Stimulated activated naive CD8-positive, alpha-beta T cell treated with anti-CD3 and anti-CD28 coated beads, Interleukin-15, Interleukin-2, amounts not matched to agents 100 ng/mL and 50 ng/mL, for 24 hours (primary cell): ENCODE data around the gene OPRM1.

Experiments used
- H3K27ac Mint-ChIP-seq: one replicate; pipeline ENCODE4 v1.8.0; 2021; ENCODE audit warnings: mild to moderate bottlenecking, mixed read lengths
- H3K27me3 Mint-ChIP-seq: one replicate; pipeline ENCODE4 v1.8.0; 2021; ENCODE audit warnings: mixed read lengths
- H3K36me3 Mint-ChIP-seq: one replicate; pipeline ENCODE4 v1.8.0; 2021; ENCODE audit warnings: low read depth, mixed read lengths
- H3K4me1 Mint-ChIP-seq: one replicate; pipeline ENCODE4 v1.8.0; 2021; ENCODE audit warnings: low read depth, mixed read lengths
- H3K4me3 Mint-ChIP-seq: one replicate; pipeline ENCODE4 v1.8.0; 2021; ENCODE audit warnings: mild to moderate bottlenecking, mixed read lengths
- H3K9me3 Mint-ChIP-seq: one replicate; pipeline ENCODE4 v1.8.0; 2021; ENCODE audit warnings: mixed read lengths

The OPRM1 gene

DNA sequence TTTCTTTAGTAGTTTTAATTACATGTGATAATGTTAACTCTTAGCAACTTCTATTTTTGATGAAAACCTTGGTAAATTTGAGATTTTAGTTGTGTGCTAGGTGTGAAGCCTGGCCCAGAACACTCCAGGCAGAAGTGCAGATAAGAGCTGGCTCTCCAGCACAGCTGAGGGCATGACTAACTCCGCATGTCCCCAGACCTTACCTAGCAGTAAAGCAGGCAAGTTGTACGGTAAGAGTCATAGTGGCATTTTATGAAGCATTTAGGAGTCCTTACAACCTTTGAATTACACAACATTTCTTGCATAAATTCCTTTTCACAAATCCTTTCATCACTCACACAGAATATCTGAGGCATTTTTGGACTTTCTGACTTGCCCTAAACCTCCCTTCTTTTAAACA, 67.2 kb downstream of the OPRM1 start:
- peaks cover 13% of the 10 kb centered on the region for H3K27me3 Mint-ChIP-seq
- H3K4me3 Mint-ChIP-seq, result no peak overlapping the region
- no peaks in the 10 kb centered on the region for H3K9me3 Mint-ChIP-seq
- H3K27ac Mint-ChIP-seq, result no peak overlapping the region
- no peaks in the 10 kb centered on the region for H3K4me1 Mint-ChIP-seq
- H3K36me3 Mint-ChIP-seq, result no peaks in the 10 kb centered on the region

DNA sequence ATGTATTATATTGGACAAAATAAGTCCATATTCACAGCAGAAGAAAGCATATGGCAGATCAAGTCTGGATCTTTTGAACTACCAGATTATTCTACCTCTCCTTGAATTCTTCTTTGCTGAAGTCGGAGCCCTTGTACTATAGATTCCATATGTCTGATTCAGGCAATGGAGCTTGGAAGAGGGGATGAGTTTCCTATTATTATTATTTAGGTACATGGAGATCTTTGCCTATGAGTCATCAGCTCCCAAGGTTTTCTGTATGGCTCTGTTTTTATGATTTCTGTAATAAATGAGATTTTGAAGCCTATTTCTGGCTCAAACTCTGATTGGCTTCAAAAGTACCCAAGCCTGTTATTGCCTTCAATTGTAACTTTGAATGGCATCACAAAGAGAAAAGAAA, 72.0 kb downstream of the OPRM1 start:
- no peaks in the 10 kb centered on the region for H3K9me3 Mint-ChIP-seq
- no peaks in the 10 kb centered on the region for H3K4me1 Mint-ChIP-seq
- no peaks in the 10 kb centered on the region for H3K36me3 Mint-ChIP-seq
- peaks cover 3% of the 10 kb centered on the region for H3K27me3 Mint-ChIP-seq
- no peak overlapping the region for H3K4me3 Mint-ChIP-seq
- no peak overlapping the region for H3K27ac Mint-ChIP-seq

DNA sequence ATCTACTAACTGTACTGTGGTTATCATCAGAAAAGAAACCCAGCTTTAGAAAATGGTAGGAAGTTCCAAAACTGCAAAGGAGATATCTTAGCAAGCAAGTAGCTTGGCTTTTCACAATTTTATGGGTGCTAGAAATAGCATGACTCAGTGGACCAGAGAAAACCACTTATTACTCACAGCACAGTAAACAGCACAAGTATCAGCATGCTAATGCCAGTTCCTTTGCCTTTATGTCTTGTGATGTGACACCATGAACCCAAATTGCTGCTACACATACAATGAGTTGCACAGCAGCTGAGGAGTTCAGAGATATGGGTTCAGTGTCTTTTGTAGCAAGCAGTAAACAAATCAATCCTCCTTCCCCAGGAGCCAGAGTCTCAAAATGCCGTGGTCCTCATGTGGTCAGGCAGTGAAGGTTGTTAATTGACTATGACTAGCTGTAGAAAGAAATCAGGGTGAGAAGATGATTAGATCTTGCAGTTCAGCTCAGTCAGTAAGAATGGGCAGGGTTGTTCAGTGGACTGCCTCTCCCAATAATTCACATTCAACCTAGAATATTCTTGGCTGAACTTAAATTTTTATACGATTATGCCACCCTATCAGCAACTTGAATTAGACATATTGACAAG, 73.3 kb downstream of the OPRM1 start:
- Mint-ChIP-seq H3K4me3 (no peak overlapping the region), H3K9me3 (no peaks in the 10 kb centered on the region), H3K27me3 (no peaks in the 10 kb centered on the region), H3K4me1 (no peaks in the 10 kb centered on the region), H3K27ac (no peak overlapping the region), H3K36me3 (no peaks in the 10 kb centered on the region)

DNA sequence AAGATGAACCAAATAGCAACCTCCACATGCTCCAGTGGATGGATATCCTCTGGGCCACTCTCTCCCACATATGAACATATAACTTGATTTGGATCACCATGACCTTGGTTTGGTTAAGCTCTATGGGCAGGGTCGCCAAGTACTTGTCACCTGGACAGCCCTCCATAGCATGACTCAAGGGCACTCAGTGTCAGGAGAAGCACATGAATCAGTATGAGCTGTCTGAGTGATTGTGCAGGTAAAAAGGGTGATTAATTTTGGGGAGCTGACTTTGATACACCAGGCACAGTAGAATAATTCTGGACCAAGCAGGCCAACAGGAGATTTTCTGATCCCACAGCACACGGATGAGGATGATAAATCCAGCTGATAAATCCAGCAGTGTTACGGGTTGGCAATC, 74.4 kb downstream of the OPRM1 start:
- H3K9me3 Mint-ChIP-seq, result no peaks in the 10 kb centered on the region
- no peaks in the 10 kb centered on the region for H3K27me3 Mint-ChIP-seq
- H3K36me3 Mint-ChIP-seq, result no peaks in the 10 kb centered on the region
- no peaks in the 10 kb centered on the region for H3K4me1 Mint-ChIP-seq
- no peak overlapping the region for H3K4me3 Mint-ChIP-seq
- H3K27ac Mint-ChIP-seq, result no peak overlapping the region

DNA sequence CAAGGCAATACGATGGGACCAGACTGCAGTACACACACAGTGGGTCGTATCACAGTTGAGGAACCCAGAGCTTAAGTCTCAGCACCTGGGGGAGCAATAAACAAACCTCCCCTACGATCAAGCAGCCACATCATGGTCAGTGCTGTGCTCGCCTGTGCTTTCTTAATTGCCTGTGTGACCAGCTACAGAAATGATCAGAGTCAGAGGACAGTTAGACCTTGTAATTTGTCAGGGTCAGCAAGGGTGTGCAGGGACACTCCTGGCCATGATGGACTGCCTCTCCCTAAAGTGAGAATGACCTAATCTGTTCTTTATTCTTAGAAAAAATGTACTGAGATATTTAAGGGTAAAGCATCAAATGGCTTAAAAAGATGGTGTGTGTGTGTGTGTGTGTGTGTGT, 78.4 kb downstream of the OPRM1 start:
- Mint-ChIP-seq H3K9me3 (no peaks in the 10 kb centered on the region), H3K36me3 (no peaks in the 10 kb centered on the region), H3K27me3 (peaks cover 8% of the 10 kb centered on the region), H3K4me1 (no peaks in the 10 kb centered on the region), H3K4me3 (no peak overlapping the region), H3K27ac (no peak overlapping the region)

DNA sequence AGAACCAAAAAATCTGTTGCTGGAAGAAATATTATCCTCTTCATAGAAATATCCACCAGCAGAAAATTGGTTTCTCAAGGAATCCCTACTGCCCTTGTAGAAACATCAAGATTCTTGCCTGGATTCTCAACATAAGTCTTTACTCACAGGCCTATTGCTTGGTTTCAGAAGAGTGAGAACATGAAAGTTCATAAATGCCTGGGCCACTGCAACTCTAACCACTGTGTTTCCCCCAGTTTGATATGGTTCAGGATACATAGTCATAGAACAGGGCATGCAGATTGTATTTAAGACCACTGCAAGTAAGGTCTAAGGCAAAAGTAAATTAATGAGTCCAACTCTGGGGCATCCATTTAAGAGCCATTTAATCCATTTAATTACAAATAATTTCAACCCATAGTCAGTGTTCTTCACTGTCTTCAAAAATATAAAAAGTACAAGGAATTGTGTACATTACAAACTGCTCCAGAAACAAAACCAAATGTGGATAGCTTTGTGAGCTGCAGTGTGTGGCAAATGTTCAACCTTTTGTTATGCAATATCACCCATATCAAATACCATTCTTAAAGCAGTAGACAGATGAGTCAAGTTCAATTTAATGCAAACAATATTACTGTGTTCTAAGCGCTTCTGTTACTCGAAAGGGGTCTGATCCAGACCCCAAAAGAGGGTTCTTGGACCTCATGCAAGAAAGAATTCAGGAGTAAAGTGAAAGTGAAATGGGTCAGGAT, 83.3 kb downstream of the OPRM1 start:
- Mint-ChIP-seq H3K9me3 (no peaks in the 10 kb centered on the region), H3K36me3 (no peaks in the 10 kb centered on the region), H3K27me3 (peaks cover 15% of the 10 kb centered on the region), H3K27ac (no peak overlapping the region), H3K4me1 (no peaks in the 10 kb centered on the region), H3K4me3 (no peak overlapping the region)

DNA sequence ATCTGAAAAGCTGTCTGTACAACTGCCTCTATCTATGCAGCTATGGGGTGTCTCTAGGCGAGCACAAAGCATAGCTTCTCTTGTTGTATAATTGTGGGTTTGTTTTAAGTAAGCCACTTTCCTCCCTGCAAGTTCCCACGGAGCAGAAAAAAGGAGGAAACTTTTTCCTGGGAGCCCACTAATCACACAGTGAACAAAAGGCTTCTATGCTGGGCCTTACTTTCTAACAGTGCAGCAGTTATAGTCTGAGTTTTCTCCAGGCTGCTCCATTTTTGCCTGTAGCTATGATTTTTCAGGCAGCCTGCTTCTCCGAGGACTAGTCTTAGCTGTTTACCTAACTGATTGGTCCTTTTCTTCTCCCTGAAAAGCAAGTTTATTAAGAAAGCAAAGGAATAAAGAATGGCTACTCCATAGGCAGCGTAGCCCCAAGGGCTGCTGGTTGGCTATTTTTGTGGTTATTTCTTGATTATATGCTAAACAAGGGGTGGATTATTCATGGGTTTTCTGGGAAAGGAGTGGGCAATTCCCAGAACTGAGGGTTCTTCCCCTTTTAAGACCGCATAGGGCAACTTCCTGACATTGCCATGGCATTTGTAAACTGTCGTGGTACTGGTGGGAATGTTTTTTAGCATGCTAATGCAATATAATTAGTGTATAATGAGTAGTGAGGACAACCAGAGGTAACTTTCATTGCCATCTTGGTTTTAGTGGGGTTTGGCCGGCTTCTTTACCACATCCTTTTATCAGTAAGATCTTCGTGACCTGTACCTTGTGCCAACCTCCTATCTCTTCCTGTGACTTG, 84.3 kb downstream of the OPRM1 start:
- no peaks in the 10 kb centered on the region for H3K4me1 Mint-ChIP-seq
- no peak overlapping the region for H3K27ac Mint-ChIP-seq
- H3K36me3 Mint-ChIP-seq, result no peaks in the 10 kb centered on the region
- H3K9me3 Mint-ChIP-seq, result no peaks in the 10 kb centered on the region
- no peak overlapping the region for H3K4me3 Mint-ChIP-seq
- peaks cover 15% of the 10 kb centered on the region for H3K27me3 Mint-ChIP-seq

DNA sequence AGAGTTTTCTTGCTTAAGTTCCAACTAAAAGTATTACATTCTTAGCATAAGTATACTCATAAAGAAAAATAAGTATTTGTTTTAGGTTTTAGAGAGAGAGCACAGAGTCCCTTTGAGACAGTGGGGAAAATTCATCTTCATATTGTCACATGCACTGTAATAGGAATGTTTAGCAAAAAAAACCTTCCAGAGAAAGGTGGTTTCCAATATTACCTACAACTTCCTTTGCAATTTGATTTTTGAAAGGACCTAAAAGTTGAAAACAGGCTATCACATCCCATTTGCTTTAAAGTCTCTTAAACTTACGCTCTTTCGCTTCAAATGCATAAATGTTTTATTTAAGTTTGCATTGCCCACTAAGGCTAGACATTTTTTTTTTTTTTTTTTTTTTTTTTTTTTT, 86.4 kb downstream of the OPRM1 start:
- Mint-ChIP-seq H3K9me3 (no peaks in the 10 kb centered on the region), H3K27ac (no peak overlapping the region), H3K27me3 (peaks cover 7% of the 10 kb centered on the region), H3K36me3 (no peaks in the 10 kb centered on the region), H3K4me3 (no peak overlapping the region), H3K4me1 (no peaks in the 10 kb centered on the region)

DNA sequence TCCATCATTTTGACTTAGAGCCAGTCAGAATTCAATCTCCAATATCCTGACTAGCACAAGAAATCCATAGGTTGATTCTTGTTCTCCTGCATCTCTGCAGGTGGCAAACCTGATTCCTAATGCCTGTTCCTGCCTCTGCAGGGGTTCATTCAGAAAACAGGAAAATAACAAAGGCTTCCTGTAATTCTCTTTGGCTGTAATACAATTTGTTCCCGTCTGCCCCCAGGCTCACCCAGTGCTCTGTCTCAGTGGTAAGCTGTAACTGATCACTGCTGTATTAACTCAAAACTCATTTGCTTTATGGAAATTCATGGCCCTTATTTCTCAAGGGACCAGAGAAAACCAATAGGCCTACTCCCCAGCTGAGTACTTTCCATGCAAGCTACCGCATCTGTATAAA, 88.6 kb downstream of the OPRM1 start:
- Mint-ChIP-seq H3K4me3 (no peak overlapping the region), H3K27me3 (peaks cover 7% of the 10 kb centered on the region), H3K4me1 (no peaks in the 10 kb centered on the region), H3K36me3 (no peaks in the 10 kb centered on the region), H3K27ac (no peak overlapping the region), H3K9me3 (no peaks in the 10 kb centered on the region)

DNA sequence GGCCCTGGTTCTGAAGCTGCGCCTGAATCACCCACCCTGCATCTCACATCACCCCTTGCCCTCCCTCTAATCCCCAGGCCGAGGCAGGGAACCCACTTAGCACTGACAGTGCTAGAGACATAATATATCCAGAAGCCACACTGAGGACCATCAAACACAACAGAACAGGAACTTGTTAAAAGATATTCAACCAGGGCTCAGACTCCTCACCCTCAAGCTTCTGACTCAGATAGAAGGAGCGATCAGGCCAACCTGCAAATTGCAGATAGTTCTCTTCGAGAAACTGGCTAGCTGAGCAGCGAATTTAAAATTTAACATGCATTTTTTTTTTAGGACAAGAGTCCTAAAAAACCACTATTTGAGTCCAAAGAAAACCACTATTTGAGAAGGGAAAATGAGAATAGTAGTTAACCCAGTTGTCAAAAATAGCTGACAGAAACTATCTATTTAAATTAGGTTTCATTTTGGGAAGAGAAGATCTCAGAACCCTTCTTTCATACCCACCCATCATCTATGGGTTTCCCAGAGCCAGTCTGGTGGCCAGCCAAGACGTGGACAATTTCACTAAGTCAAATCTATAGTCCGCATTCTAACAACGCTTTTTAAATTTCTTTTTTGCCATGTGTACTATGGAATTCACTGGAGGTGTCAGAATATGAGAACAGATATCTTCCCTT, 95.6 kb downstream of the OPRM1 start:
- H3K9me3 Mint-ChIP-seq, result no peaks in the 10 kb centered on the region
- no peaks in the 10 kb centered on the region for H3K4me1 Mint-ChIP-seq
- H3K36me3 Mint-ChIP-seq, result no peaks in the 10 kb centered on the region

DNA sequence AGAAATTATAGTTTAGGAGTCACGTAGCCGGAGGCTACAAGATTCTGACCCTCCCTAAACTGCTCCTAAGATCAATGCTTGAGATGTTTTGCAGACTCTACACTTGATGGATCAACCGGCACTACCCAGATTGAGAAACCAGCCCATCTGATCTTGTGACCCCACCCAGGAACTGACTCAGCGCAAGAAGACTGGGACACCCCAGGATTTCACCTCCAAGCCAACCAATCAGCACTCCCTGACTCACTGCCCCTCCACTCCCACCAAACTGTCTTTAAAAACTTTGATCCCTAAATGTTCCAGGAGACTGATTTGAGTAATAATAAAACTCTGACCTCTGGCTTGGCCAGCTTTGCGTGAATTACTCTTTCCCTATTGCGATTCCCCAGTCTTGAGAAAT, 99.8 kb downstream of the OPRM1 start:
- no peak overlapping the region for H3K27ac Mint-ChIP-seq
- H3K27me3 Mint-ChIP-seq, result peaks cover 6% of the 10 kb centered on the region
- H3K4me3 Mint-ChIP-seq, result no peak overlapping the region
- H3K4me1 Mint-ChIP-seq, result no peaks in the 10 kb centered on the region
- no peaks in the 10 kb centered on the region for H3K36me3 Mint-ChIP-seq
- no peaks in the 10 kb centered on the region for H3K9me3 Mint-ChIP-seq

More for the DNA sequence above, 95.6 kb downstream of the OPRM1 start:
- H3K27me3 Mint-ChIP-seq, result no peaks in the 10 kb centered on the region
- no peak overlapping the region for H3K4me3 Mint-ChIP-seq
- no peak overlapping the region for H3K27ac Mint-ChIP-seq

DNA sequence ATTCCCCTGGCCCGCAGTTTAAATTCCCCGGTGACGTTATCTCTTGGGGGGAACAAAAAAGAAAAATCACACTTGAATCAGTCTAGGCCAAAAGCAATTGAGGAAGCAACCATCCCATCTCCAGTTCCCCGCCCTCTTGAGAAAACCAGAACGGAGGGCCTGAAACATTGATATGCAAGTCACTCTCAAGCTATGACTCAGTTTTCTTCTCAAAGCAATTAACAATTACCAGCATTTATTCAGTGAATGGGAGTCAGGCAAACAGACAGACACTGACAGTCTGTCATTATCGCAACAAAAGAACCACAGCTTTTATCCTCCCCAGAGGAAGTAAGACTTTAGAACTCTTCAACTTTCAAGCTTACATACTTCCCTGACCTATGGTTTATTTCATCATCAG, 100.9 kb downstream of the OPRM1 start:
- no peaks in the 10 kb centered on the region for H3K9me3 Mint-ChIP-seq
- no peaks in the 10 kb centered on the region for H3K36me3 Mint-ChIP-seq
- no peak overlapping the region for H3K27ac Mint-ChIP-seq
- H3K4me3 Mint-ChIP-seq, result no peak overlapping the region
- H3K4me1 Mint-ChIP-seq, result no peaks in the 10 kb centered on the region
- H3K27me3 Mint-ChIP-seq, result peaks cover 6% of the 10 kb centered on the region

DNA sequence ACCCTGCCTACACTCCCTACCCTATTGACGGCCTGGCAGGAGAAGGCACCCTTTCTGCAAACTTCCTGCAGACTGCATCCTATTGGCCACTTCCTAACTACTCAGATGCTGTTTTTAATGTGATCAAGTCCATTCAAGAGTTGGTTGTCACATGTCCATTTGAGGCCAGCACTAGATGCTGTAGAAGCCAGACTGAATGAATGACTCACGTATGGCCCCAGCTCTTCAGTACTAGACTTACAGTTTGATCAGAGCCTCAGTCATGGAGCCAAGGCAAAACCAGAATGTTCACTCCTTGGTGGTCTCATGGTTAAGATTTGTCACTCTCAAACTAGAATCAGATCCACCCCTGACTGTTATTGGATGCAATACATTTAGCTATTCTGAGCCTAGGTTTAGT, 101.7 kb downstream of the OPRM1 start:
- Mint-ChIP-seq H3K27ac (no peak overlapping the region), H3K4me3 (no peak overlapping the region), H3K27me3 (peaks cover 6% of the 10 kb centered on the region), H3K36me3 (no peaks in the 10 kb centered on the region), H3K4me1 (no peaks in the 10 kb centered on the region), H3K9me3 (no peaks in the 10 kb centered on the region)

DNA sequence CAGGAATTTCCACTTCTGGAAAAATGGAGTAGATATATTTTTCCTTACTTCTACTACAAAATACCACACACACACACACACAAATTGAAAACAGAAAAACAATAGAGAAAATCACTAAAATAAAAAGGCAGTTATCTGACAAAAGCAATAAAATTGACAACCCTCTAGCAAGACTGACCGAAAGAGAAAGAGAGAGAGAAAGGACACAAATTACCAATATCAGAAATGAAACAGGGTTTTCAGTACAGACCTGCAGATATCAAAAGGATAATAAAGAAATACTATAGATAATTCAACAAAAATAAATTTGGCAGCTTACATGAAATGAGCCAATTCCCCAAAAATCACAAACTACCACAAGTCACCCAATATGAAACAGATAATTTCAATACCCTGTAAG, 104.7 kb downstream of the OPRM1 start:
- Mint-ChIP-seq H3K4me3 (no peak overlapping the region), H3K9me3 (no peaks in the 10 kb centered on the region), H3K27ac (no peak overlapping the region), H3K27me3 (peaks cover 6% of the 10 kb centered on the region), H3K36me3 (no peaks in the 10 kb centered on the region), H3K4me1 (no peaks in the 10 kb centered on the region)

DNA sequence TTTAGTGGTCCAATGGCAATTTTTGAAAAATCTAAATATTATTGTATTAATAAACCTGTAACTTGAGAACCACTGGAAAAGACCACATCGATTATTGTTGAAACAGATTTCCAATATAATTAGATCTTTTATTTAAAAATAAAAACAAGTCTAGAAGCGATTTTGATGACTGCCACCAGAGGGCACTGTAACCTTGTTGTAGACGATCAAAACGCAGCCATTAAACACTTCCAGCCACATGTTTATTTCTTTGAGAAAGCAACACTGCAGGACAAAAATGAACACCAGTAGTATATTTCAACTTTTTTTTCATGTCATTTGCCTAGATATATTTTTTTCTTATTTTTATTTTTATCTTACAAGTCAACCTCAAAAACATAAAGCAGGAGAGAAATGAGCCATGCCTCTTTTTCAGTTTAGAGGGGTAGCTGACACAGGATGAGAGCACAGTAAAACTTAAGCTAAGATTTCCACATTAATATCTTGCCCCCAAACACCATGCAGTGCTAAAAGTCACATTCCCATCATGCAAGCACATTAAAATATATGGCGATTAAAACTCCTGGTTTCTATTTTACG, 115.4 kb downstream of the OPRM1 start:
- H3K27ac Mint-ChIP-seq, result peak overlapping the region; percentile 17
- H3K9me3 Mint-ChIP-seq, result no peaks in the 10 kb centered on the region
- peaks cover 39% of the 10 kb centered on the region for H3K4me1 Mint-ChIP-seq
- no peaks in the 10 kb centered on the region for H3K27me3 Mint-ChIP-seq
- H3K4me3 Mint-ChIP-seq, result no peak overlapping the region
- H3K36me3 Mint-ChIP-seq, result peaks cover 4% of the 10 kb centered on the region
